ENCODE measurements around the gene SCOC. TPM values are rescaled to one million over a fixed set of nuclear protein-coding genes. Genes with fewer than 3 reads are reported as not detected.

Gene SCOC
- total RNA-seq, 2 donors from 2014 or later = 28.7 to 36.1 TPM

DNA sequence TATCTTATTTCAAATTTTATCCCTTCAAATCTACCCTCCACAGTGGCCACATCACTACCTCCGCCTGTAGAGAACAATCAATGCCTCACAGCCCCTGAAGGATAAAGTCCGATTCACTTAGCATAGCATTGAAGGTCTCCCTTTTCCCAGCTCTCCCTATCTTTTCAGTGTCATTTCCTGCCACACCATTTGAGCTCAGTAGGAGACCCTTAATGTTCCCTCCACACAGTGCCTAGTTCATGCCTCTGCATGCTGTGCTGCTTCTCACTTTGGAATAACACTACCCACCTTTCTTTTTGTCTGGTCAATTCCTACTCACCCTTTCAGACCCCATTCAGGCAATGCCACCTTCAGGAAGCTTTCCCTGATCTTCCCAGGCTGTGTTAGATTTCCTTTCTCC, 23.6 kb upstream of the SCOC start:
- Histone ChIP-seq H3K36me3 (replicated peaks in 1 of 2; ENCODE audit: insufficient read depth in 1 of 2, low read depth in 2 of 2) (no peaks in the 10 kb centered on the region), H3K27ac (no peak overlapping the region), H3K27me3 (no peaks in the 10 kb centered on the region), H3K4me1 (peaks cover 44% of the 10 kb centered on the region), H3K9me3 (no peaks in the 10 kb centered on the region), H3K4me3 (no peak overlapping the region)
- DNase-seq (no peak), ATAC-seq (no peak)
- TF ChIP-seq, protein P1, sequence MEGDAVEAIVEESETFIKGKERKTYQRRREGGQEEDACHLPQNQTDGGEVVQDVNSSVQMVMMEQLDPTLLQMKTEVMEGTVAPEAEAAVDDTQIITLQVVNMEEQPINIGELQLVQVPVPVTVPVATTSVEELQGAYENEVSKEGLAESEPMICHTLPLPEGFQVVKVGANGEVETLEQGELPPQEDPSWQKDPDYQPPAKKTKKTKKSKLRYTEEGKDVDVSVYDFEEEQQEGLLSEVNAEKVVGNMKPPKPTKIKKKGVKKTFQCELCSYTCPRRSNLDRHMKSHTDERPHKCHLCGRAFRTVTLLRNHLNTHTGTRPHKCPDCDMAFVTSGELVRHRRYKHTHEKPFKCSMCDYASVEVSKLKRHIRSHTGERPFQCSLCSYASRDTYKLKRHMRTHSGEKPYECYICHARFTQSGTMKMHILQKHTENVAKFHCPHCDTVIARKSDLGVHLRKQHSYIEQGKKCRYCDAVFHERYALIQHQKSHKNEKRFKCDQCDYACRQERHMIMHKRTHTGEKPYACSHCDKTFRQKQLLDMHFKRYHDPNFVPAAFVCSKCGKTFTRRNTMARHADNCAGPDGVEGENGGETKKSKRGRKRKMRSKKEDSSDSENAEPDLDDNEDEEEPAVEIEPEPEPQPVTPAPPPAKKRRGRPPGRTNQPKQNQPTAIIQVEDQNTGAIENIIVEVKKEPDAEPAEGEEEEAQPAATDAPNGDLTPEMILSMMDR (IDR thresholded peaks at IDR 0.05) = no peak
- no peak for TF ChIP-seq POLR2A (IDR thresholded peaks at IDR 0.05)
- intact Hi-C loops (cut with DNase I) = no loop called here
- 71 to 75% methylated on average over 2 of the region's 2 CpGs for WGBS, 2 donors

GRCh38 chr4:140351093-140352075, 22.1 kb upstream of the SCOC start:
- no peaks in the 10 kb centered on the region for H3K27me3 ChIP-seq
- no peaks in the 10 kb centered on the region for H3K36me3 ChIP-seq (replicated peaks in 1 of 2; ENCODE audit: insufficient read depth in 1 of 2, low read depth in 2 of 2)
- H3K4me3 ChIP-seq = no peak overlapping the region
- no peaks in the 10 kb centered on the region for H3K9me3 ChIP-seq
- no peak for DNase-seq
- intact Hi-C loops (cut with DNase I) = no loop called here
- TF ChIP-seq, protein P1 (IDR thresholded peaks at IDR 0.05) = no peak
- TF ChIP-seq POLR2A (IDR thresholded peaks at IDR 0.05) = no peak
- H3K4me1 ChIP-seq = peaks cover 32% of the 10 kb centered on the region
- ATAC-seq = no peak
- WGBS, 2 donors = 90 to 95% methylated on average over 28 of the region's 28 CpGs
- no peak overlapping the region for H3K27ac ChIP-seq

DNA sequence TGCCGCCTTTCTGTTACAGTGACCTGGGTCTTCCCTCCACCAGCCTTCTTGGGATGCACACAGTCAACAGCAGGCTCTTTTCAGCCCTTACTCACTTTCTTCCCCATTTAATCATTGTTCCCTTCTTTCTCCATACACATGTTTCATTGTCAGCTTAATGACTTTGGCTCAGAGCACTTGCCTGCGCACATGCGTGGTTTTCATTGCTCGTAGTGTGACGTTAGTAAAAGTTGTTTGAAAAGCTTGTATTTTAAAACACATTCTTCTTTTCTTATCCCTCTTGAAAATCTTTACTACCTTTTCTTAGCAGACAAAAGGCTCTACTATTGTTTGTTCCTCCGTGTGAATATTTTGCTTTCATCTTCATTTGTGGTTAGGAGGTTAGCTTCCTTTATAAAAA, 19.7 kb upstream of the SCOC start:
- Histone ChIP-seq H3K36me3 (replicated peaks in 1 of 2; ENCODE audit: insufficient read depth in 1 of 2, low read depth in 2 of 2) (no peaks in the 10 kb centered on the region), H3K4me1 (peaks cover 24% of the 10 kb centered on the region), H3K27me3 (no peaks in the 10 kb centered on the region), H3K27ac (no peak overlapping the region), H3K4me3 (no peak overlapping the region), H3K9me3 (no peaks in the 10 kb centered on the region)
- ATAC-seq (no peak), DNase-seq (no peak)
- WGBS, 2 donors = 73 to 79% methylated on average over 6 of the region's 6 CpGs
- no peak for TF ChIP-seq POLR2A (IDR thresholded peaks at IDR 0.05)
- TF ChIP-seq, protein P1 (IDR thresholded peaks at IDR 0.05) = no peak
- intact Hi-C loops (cut with DNase I) = no loop called here

GRCh38 chr4:140355288-140355687, 18.2 kb upstream of the SCOC start:
- Histone ChIP-seq H3K4me1 (peaks cover 17% of the 10 kb centered on the region), H3K27me3 (no peaks in the 10 kb centered on the region), H3K9me3 (no peaks in the 10 kb centered on the region), H3K4me3 (no peak overlapping the region), H3K27ac (no peak overlapping the region), H3K36me3 (replicated peaks in 1 of 2; ENCODE audit: insufficient read depth in 1 of 2, low read depth in 2 of 2) (no peaks in the 10 kb centered on the region)
- WGBS, 2 donors = 45 to 51% methylated on average over 1 of the region's 1 CpG
- no peak for TF ChIP-seq POLR2A (IDR thresholded peaks at IDR 0.05)
- TF ChIP-seq, protein P1 (IDR thresholded peaks at IDR 0.05) = no peak
- DNase-seq (no peak), ATAC-seq (no peak)
- intact Hi-C loops (cut with DNase I) = no loop called here
